Measurements from ENCODE around the gene SP2. TPM values are rescaled to one million over a fixed set of nuclear protein-coding genes. Genes with fewer than 3 reads are reported as not detected.

Gene SP2
- total and polyA plus RNA-seq, 5 donors from 2014 or later, result 6.2 to 35.0 (median 6.7) TPM

DNA sequence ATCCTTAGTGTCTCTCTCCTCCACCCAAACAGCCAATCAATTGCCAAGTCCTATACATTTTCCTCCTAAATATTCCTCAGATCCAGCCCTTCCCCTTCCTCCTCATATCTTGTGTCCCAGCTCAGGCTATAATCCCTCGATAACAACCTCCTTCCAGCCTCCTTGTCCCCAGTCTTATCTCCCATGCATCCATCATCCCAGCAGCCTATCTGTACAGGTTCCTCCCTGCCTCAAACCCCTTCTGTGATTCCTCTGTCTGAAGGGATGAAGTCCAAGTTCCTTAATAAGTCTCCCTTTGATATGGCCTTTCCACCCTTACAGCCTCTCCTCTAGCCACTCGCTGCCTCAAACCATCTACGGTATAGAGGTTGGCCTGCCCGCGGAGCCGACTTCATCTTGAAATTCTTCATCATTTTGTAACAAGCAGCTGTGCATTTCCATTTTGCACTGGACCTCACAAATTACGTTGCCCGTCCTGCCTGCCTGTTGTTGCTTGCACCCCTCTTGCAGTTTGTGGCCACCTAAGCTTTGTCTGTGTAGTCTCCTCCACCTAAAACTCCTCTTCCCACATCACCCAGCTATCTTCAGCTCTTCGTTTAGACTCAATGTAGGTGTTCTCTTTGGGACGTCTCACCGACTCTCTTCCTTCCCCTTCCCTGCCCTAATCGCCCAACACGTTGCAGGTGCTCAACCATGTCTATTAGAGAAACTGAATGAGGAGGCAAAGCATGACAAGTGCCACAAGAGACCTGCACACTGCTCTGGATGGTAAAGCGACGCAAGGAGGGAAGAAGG is 74.1 kb downstream of the SP2 start:
- Histone ChIP-seq H3K27me3 (ENCODE audit: control insufficient read depth, insufficient read depth, low read length) (no peaks in the 10 kb centered on the region), H3K36me3 (ENCODE audit: control insufficient read depth, insufficient read depth, low read length) (peaks cover 12% of the 10 kb centered on the region), H3K27ac (ENCODE audit: insufficient read depth, low read length, poor library complexity, severe bottlenecking) (peak overlapping the region; percentile 72), H3K4me1 (ENCODE audit: control insufficient read depth, insufficient read depth, low read length, poor library complexity, severe bottlenecking) (peaks cover 20% of the 10 kb centered on the region), H3K4me3 (ENCODE audit: low read depth, low read length) (peak overlapping the region; percentile 78), H3K9me3 (ENCODE audit: control insufficient read depth in 2 of 2, low read length in 2 of 2) (no peaks in the 10 kb centered on the region)
- Mint-ChIP-seq H3K27me3 (no peaks in the 10 kb centered on the region), H3K4me1 (peaks cover 4 to 38% (median 24%) of the 10 kb centered on the region in 4 donors), H3K36me3 (peaks cover 12% of the 10 kb centered on the region), H3K9me3 (peaks cover 0 to 2% (median 0%) of the 10 kb centered on the region in 7 donors), H3K4me3 (peak overlapping the region; percentile 90 to 99 (median 96)), H3K27ac (peak overlapping the region; percentile 93 to 97 (median 95))
- DNase-seq (no peak), ATAC-seq (ENCODE audit: low read depth in 2 of 2) (no peak)

DNA sequence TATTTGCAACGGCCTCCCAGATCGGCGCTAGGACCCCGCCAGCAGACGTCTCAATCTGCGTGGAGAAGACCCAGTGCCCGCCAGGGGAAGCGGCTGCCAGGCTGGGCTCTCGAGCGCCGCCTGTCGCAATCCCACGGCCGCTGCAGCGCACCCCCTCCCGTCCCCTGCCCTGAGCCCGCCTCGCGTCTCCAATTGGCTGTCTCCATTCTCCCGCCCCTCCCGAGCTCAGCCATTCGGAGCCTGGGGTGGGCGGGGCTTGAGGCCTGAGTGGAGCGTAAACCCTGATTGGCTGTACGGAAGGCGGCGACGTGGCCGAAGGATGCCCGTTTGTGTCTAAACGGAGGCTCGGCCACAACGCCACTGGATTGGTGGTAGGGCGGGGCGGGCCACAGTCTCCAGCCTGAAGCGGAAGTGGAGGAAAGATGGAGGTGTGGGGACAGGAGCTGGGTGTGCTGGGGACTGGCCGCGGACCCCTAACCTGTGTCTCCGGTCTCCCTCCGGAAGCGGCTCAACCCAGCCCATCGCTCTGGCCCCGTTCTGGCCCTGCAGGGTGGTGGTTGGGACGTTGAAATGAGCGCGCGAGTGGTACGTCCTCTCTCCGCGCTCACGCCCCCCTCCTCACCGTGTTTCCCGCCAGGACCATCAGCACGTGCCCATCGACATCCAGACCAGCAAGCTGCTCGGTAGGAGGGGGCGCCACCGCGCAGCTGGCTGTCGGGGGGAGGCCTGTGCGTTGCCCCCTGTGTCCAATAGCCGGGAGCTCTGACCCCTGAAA is 74.9 kb downstream of the SP2 start, which contains the start of gene CDK5RAP3:
CDK5RAP3 (plus strand) TSS at position 389 of the 775 bp plus-strand sequence; CDS start at position 423, 34 bp downstream.
- peak within 1 kb of the TSS; percentile 90 to 99 (median 96) for H3K4me3 Mint-ChIP-seq
- DNase-seq (peak; percentile 97 to 99 (median 98)), ATAC-seq (ENCODE audit: low read depth in 2 of 2) (peak; percentile 97)
- Histone ChIP-seq H3K4me1 (ENCODE audit: control insufficient read depth, insufficient read depth, low read length, poor library complexity, severe bottlenecking) (peaks cover 20% of the 10 kb centered on the region), H3K36me3 (ENCODE audit: control insufficient read depth, insufficient read depth, low read length) (peaks cover 20% of the 10 kb centered on the region), H3K27ac (ENCODE audit: insufficient read depth, low read length, poor library complexity, severe bottlenecking) (peak within 1 kb of the TSS; percentile 72), H3K9me3 (ENCODE audit: control insufficient read depth in 2 of 2, low read length in 2 of 2) (no peaks in the 10 kb centered on the region), H3K27me3 (ENCODE audit: control insufficient read depth, insufficient read depth, low read length) (no peaks in the 10 kb centered on the region), H3K4me3 (ENCODE audit: low read depth, low read length) (peak within 1 kb of the TSS; percentile 79)
- peak within 1 kb of the TSS; percentile 93 to 97 (median 95) for H3K27ac Mint-ChIP-seq
- peaks cover 18% of the 10 kb centered on the region for H3K36me3 Mint-ChIP-seq
- peaks cover 4 to 38% (median 24%) of the 10 kb centered on the region in 4 donors for H3K4me1 Mint-ChIP-seq
- H3K27me3 Mint-ChIP-seq, result no peaks in the 10 kb centered on the region
- peaks cover 0 to 2% (median 0%) of the 10 kb centered on the region in 7 donors for H3K9me3 Mint-ChIP-seq

DNA sequence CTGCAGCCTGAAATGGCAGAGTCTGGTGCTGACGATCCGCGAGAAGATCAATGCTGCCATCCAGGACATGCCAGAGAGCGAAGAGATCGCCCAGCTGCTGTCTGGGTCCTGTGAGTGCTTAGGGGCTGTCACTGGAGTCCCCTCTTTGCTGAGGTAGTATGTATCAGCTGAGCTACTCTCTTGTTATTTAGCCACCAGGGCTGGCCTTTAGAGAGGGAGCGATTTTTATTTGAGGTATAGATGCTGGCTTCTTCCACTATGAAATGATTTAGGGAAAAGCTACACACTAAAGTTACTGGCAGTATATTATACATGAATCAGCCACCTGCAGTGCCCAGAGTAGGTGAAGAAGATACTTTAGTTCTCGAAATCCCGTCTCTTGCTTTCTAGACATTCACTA is 77.5 kb downstream of the SP2 start:
- H3K27me3 Mint-ChIP-seq, result no peaks in the 10 kb centered on the region
- peaks cover 20% of the 10 kb centered on the region for H3K4me1 ChIP-seq (ENCODE audit: control insufficient read depth, insufficient read depth, low read length, poor library complexity, severe bottlenecking)
- no peaks in the 10 kb centered on the region for H3K27me3 ChIP-seq (ENCODE audit: control insufficient read depth, insufficient read depth, low read length)
- peaks cover 26% of the 10 kb centered on the region for H3K36me3 Mint-ChIP-seq
- no peak overlapping the region for H3K4me3 ChIP-seq (ENCODE audit: low read depth, low read length)
- no peaks in the 10 kb centered on the region for H3K9me3 ChIP-seq (ENCODE audit: control insufficient read depth in 2 of 2, low read length in 2 of 2)
- H3K27ac Mint-ChIP-seq, result no peak overlapping the region
- DNase-seq, result no peak
- H3K4me1 Mint-ChIP-seq, result peaks cover 4 to 38% (median 25%) of the 10 kb centered on the region in 4 donors
- H3K36me3 ChIP-seq (ENCODE audit: control insufficient read depth, insufficient read depth, low read length), result peaks cover 34% of the 10 kb centered on the region
- H3K9me3 Mint-ChIP-seq, result peaks cover 0 to 2% (median 0%) of the 10 kb centered on the region in 7 donors
- H3K4me3 Mint-ChIP-seq, result peak overlapping the region; percentile 30 to 87 (median 64)
- ATAC-seq (ENCODE audit: low read depth in 2 of 2), result no peak
- H3K27ac ChIP-seq (ENCODE audit: insufficient read depth, low read length, poor library complexity, severe bottlenecking), result no peak overlapping the region

DNA sequence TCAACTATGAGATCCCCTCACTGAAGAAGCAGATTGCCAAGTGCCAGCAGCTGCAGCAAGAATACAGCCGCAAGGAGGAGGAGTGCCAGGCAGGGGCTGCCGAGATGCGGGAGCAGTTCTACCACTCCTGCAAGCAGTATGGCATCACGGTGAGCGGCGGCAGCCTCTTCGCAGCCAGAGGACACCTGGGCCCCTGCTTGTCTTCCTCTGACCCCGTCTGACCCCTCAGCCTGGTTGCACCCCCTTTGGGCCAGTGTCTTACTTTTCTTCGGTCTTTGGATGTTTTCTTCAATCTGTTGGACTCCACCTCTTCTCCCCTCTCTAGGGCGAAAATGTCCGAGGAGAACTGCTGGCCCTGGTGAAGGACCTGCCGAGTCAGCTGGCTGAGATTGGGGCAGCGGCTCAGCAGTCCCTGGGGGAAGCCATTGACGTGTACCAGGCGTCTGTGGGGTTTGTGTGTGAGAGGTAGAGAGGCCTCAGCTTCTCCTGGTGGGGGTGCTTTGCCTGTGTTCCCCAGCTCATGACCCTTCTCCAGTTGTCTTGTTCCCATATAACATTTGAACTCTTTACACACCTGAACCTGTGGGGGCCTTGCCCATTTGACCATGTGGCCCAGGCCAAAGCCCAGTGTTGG is 79.3 kb downstream of the SP2 start:
- H3K36me3 Mint-ChIP-seq, result peaks cover 37% of the 10 kb centered on the region
- H3K36me3 ChIP-seq (ENCODE audit: control insufficient read depth, insufficient read depth, low read length), result peaks cover 51% of the 10 kb centered on the region

DNA sequence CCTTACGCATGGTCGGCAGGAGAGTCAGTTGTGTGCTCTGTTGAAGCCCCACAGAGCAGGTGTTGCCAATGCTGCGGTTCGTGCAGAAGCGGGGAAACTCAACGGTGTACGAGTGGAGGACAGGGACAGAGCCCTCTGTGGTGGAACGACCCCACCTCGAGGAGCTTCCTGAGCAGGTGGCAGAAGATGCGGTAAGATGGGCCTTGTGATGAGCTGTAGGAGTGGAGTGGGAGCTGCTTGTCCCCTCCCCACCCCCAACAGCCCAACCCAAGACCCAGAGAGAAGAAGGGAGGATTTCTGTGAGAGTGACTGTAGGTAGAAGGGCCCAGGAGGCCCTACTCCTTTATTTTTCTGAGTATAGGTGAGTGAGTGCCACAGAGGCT is 79.8 kb downstream of the SP2 start:
- no peak overlapping the region for H3K4me3 Mint-ChIP-seq
- Histone ChIP-seq H3K9me3 (ENCODE audit: control insufficient read depth in 2 of 2, low read length in 2 of 2) (no peaks in the 10 kb centered on the region), H3K36me3 (ENCODE audit: control insufficient read depth, insufficient read depth, low read length) (peaks cover 56% of the 10 kb centered on the region), H3K4me1 (ENCODE audit: control insufficient read depth, insufficient read depth, low read length, poor library complexity, severe bottlenecking) (peaks cover 13% of the 10 kb centered on the region), H3K27me3 (ENCODE audit: control insufficient read depth, insufficient read depth, low read length) (no peaks in the 10 kb centered on the region), H3K4me3 (ENCODE audit: low read depth, low read length) (no peak overlapping the region), H3K27ac (ENCODE audit: insufficient read depth, low read length, poor library complexity, severe bottlenecking) (no peak overlapping the region)
- H3K27ac Mint-ChIP-seq, result no peak overlapping the region
- no peaks in the 10 kb centered on the region for H3K27me3 Mint-ChIP-seq
- no peak for DNase-seq
- peaks cover 42% of the 10 kb centered on the region for H3K36me3 Mint-ChIP-seq
- no peaks in the 10 kb centered on the region for H3K9me3 Mint-ChIP-seq
- no peak for ATAC-seq (ENCODE audit: low read depth in 2 of 2)
- peaks cover 0 to 28% (median 22%) of the 10 kb centered on the region in 4 donors for H3K4me1 Mint-ChIP-seq

More for the DNA sequence above, 79.3 kb downstream of the SP2 start:
- Mint-ChIP-seq H3K27ac (peak overlapping the region in 1 of 3 donors; percentile 25), H3K4me3 (peak overlapping the region in 1 of 4 donors; percentile 8), H3K9me3 (peaks cover 0 to 1% (median 0%) of the 10 kb centered on the region in 7 donors), H3K4me1 (peaks cover 3 to 33% (median 25%) of the 10 kb centered on the region in 4 donors), H3K27me3 (no peaks in the 10 kb centered on the region)
- H3K27me3 ChIP-seq (ENCODE audit: control insufficient read depth, insufficient read depth, low read length), result no peaks in the 10 kb centered on the region
- no peaks in the 10 kb centered on the region for H3K9me3 ChIP-seq (ENCODE audit: control insufficient read depth in 2 of 2, low read length in 2 of 2)
- no peak for DNase-seq
- no peak overlapping the region for H3K4me3 ChIP-seq (ENCODE audit: low read depth, low read length)
- no peak for ATAC-seq (ENCODE audit: low read depth in 2 of 2)
- peaks cover 16% of the 10 kb centered on the region for H3K4me1 ChIP-seq (ENCODE audit: control insufficient read depth, insufficient read depth, low read length, poor library complexity, severe bottlenecking)
- no peak overlapping the region for H3K27ac ChIP-seq (ENCODE audit: insufficient read depth, low read length, poor library complexity, severe bottlenecking)

DNA sequence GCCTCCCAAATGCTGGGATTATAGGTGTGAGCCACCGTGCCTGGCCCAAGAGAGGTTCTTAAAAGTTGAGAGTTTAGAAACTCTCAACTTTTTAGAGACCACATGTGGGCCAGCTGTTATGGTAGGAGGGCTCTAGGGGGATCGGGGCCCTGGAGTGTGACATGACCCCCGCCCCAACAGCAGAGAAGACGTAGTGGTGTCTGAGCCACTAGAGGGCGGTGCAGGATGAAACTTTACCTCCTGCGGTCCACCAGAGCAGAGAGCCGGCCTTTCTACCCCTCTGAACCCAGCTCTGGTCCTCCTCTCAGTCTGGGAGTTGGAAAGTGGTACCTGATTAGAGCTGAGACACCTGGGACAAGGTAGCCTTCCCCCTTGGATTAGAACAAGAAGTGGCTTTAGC is 82.3 kb downstream of the SP2 start:
- no peaks in the 10 kb centered on the region for H3K27me3 ChIP-seq (ENCODE audit: control insufficient read depth, insufficient read depth, low read length)
- H3K9me3 Mint-ChIP-seq, result no peaks in the 10 kb centered on the region
- H3K36me3 ChIP-seq (ENCODE audit: control insufficient read depth, insufficient read depth, low read length), result peaks cover 77% of the 10 kb centered on the region
- peaks cover 46% of the 10 kb centered on the region for H3K36me3 Mint-ChIP-seq
- no peak overlapping the region for H3K27ac ChIP-seq (ENCODE audit: insufficient read depth, low read length, poor library complexity, severe bottlenecking)
- ATAC-seq (ENCODE audit: low read depth in 2 of 2) (peak; percentile 38 to 53), DNase-seq (peak; percentile 16 to 64 (median 38))
- no peaks in the 10 kb centered on the region for H3K27me3 Mint-ChIP-seq
- no peak overlapping the region for H3K4me3 Mint-ChIP-seq
- no peak overlapping the region for H3K27ac Mint-ChIP-seq
- H3K4me3 ChIP-seq (ENCODE audit: low read depth, low read length), result no peak overlapping the region
- H3K4me1 ChIP-seq (ENCODE audit: control insufficient read depth, insufficient read depth, low read length, poor library complexity, severe bottlenecking), result no peaks in the 10 kb centered on the region
- peaks cover 0 to 14% (median 7%) of the 10 kb centered on the region in 4 donors for H3K4me1 Mint-ChIP-seq
- H3K9me3 ChIP-seq (ENCODE audit: control insufficient read depth in 2 of 2, low read length in 2 of 2), result no peaks in the 10 kb centered on the region
